Measurements from ENCODE around the gene WDR38. TPM values are rescaled to one million over a fixed set of nuclear protein-coding genes. Genes with fewer than 3 reads are reported as not detected.

The WDR38 gene, protein sequence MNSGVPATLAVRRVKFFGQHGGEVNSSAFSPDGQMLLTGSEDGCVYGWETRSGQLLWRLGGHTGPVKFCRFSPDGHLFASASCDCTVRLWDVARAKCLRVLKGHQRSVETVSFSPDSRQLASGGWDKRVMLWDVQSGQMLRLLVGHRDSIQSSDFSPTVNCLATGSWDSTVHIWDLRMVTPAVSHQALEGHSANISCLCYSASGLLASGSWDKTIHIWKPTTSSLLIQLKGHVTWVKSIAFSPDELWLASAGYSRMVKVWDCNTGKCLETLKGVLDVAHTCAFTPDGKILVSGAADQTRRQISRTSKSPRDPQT
- total RNA-seq (2022; extraction: Qiagen RNA extraction; ENCODE audit: low read depth) = 0.10 to 0.15 TPM in 2 of 5 replicates, not detected in the others

DNA sequence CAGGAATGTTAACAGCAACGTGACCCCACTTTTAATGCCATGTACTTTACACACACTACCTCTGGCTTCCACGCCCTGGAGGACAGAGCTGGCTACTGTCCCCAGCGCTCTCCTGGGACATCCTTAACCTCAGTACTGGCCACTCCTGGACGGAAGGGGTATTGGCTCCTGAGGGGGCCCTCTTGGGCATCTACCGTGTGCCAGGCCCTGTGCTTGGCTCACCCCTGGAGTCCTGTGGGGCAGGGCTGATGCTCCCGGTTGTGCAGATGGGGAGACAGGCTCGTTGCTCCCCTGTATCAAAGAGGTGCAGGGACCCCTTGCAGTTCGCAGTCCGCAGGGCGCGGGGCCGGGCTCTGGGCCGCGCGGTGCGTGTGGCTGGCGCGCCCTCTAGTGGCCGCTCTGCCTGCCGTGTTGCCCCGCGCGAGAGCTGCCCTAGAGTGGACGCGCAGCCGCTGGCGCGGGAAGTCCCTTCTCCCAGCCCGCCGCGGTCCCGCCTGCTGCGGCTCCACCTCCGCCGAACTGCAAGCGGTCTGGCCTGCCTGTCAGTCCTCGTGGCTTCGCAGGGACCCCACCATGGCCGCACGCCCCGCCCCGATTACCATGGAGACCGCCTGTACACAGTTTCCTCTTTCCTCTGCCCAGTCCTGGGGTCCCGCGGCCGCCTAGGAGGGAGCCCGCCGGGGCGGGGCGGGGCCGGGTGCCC lies at the start of gene WDR38:
Gene WDR38, plus strand, starts transcription at position 632 of the 703 bp plus-strand sequence. CDS start 72 bp downstream, outside the sequence.

GRCh38 chr9:124861342-124862229 lies 8.3 kb downstream of the WDR38 start, which contains the start of the genes ARPC5L and RPL35:
TSS of gene ARPC5L (plus strand) at chr9:124862130. CDS start at chr9:124869291, 7,161 bp downstream.
TSS of gene RPL35 (minus strand) at chr9:124861957. CDS start at chr9:124861912, 45 bp downstream.

Other genes with a start within 250 kb of the WDR38 start
- 1.4 to 2.2 TPM (median 1.8 TPM) in 5 replicates for gene NR6A1, start 82.1 kb upstream of the WDR38 start, total RNA-seq (2022; extraction: Qiagen RNA extraction; ENCODE audit: low read depth)
- gene OLFML2A, start 76.3 kb upstream of the WDR38 start, total RNA-seq (2022; extraction: Qiagen RNA extraction; ENCODE audit: low read depth) = 22.6 to 34.2 TPM (median 33.2 TPM) in 5 replicates
- gene RPL35, start 8.5 kb downstream of the WDR38 start, total RNA-seq (2022; extraction: Qiagen RNA extraction; ENCODE audit: low read depth) = 2,775 to 3,328 TPM (median 2,872 TPM) in 5 replicates
- 64.4 to 83.9 TPM (median 73.1 TPM) in 5 replicates for gene ARPC5L, start 8.7 kb downstream of the WDR38 start, total RNA-seq (2022; extraction: Qiagen RNA extraction; ENCODE audit: low read depth)
- gene GOLGA1, start 87.6 kb downstream of the WDR38 start, total RNA-seq (2022; extraction: Qiagen RNA extraction; ENCODE audit: low read depth) = 10.1 to 10.9 TPM (median 10.4 TPM) in 5 replicates